GM10266 (cell line): ENCODE results near the gene SVOPL.
"Not testable (repeated sequence)": the region's sequence is repeated elsewhere in the genome, so short reads cannot be mapped to it uniquely, and the experiment has no call there.

Experiments
- DNase-seq: peaks from one replicate; pipeline ENCODE4 v3.0.0; 2012; ENCODE audit errors: extremely low spot score
- CTCF ChIP-seq: IDR thresholded peaks from 2 replicates; pipeline ENCODE4 v1.5.1; 2012; ENCODE audit warnings: mild to moderate bottlenecking, low read depth; ENCODE audit not compliant: control insufficient read depth, insufficient read depth; ENCODE audit errors: missing control alignments

Gene SVOPL

GRCh38 chr7:138739859-138740258, 38.7 kb upstream of the SVOPL start:
- no peak for TF ChIP-seq CTCF
- DNase-seq: no peak

- TF ChIP-seq CTCF: peak; percentile 88
- DNase-seq: peak; percentile 75
These were observed 37.6 kb upstream of the SVOPL start for GRCh38 chr7:138738551-138739335.

GRCh38 chr7:138738114-138738513, 37.0 kb upstream of the SVOPL start:
- no peak for DNase-seq
- TF ChIP-seq CTCF: no peak

- DNase-seq: no peak
- no peak for TF ChIP-seq CTCF
These were observed 34.2 kb upstream of the SVOPL start for GRCh38 chr7:138735399-138735798.

DNA sequence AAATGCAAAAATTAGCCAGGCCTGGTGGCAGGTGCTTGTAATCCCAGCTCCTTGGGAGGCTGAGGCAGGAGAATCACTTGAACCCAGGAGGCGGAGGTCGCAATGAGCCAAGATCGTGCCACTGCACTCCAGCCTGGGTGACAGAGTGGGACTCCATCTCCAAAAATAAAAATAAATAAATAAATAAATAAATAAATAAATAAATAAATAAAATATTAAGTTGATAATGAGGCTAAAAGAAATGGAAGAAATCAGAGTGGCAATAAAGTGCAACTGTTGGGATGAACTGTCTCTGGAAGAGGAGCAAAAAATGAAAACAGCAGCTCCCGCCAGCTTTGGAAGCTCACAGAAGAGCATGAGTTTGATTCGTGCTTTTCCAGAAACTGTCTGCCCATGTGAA, 30.6 kb upstream of the SVOPL start:
- not testable (repeated sequence) for DNase-seq

- TF ChIP-seq CTCF: no peak
- no peak for DNase-seq
These were observed 28.3 kb upstream of the SVOPL start for GRCh38 chr7:138729444-138729843.

- TF ChIP-seq CTCF: no peak
- DNase-seq: no peak
These were observed 26.4 kb upstream of the SVOPL start for GRCh38 chr7:138727336-138728099.
